ENCODE measurements around the gene LDB2. TPM values are rescaled to one million over a fixed set of nuclear protein-coding genes. Genes with fewer than 3 reads are reported as not detected.

The LDB2 gene
- total and polyA plus RNA-seq, 11 donors: 9.5 to 38.7 (median 26.3) TPM

DNA sequence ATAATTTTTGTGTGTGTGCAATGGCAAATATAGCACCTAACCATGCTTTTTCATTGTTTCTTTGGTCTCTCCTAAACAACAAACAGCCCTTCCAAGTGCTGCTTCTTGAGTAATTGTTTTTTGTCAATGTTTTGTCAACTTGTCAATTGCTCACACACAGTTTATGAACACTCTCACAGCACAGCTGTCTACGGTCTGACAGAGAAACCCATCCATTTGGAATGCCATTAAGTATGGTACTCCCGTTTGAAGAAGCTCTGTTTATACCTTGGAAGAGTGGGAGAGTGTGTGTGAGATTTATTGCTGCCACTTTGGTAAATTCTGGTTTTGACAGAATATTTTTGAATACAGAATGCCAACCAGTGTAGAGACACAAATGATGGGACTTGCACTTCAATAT is 254.6 kb downstream of the LDB2 start:
- no peak for DNase-seq
- ATAC-seq: no peak
- no peak overlapping the region for H3K4me3 ChIP-seq
- intact Hi-C loops (cut with DNase I): loop anchor here in 1 of 10 donors (10.0 kb wide), 1 partner anchor 681 kb away; no protein-coding TSS in a partner anchor
- no peak for TF ChIP-seq POLR2A (IDR thresholded peaks at IDR 0.05)
- TF ChIP-seq, protein P1, sequence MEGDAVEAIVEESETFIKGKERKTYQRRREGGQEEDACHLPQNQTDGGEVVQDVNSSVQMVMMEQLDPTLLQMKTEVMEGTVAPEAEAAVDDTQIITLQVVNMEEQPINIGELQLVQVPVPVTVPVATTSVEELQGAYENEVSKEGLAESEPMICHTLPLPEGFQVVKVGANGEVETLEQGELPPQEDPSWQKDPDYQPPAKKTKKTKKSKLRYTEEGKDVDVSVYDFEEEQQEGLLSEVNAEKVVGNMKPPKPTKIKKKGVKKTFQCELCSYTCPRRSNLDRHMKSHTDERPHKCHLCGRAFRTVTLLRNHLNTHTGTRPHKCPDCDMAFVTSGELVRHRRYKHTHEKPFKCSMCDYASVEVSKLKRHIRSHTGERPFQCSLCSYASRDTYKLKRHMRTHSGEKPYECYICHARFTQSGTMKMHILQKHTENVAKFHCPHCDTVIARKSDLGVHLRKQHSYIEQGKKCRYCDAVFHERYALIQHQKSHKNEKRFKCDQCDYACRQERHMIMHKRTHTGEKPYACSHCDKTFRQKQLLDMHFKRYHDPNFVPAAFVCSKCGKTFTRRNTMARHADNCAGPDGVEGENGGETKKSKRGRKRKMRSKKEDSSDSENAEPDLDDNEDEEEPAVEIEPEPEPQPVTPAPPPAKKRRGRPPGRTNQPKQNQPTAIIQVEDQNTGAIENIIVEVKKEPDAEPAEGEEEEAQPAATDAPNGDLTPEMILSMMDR (IDR thresholded peaks at IDR 0.05): no peak
- H3K4me1 ChIP-seq: peaks cover 0 to 11% (median 0%) of the 10 kb centered on the region in 12 donors
- 80 to 91% (median 83%) methylated on average over 2 of the region's 2 CpGs for WGBS, 4 donors
- no peak overlapping the region for H3K27ac ChIP-seq
- no peaks in the 10 kb centered on the region for H3K27me3 ChIP-seq
- H3K36me3 ChIP-seq: no peaks in the 10 kb centered on the region
- no peaks in the 10 kb centered on the region for H3K9me3 ChIP-seq

DNA sequence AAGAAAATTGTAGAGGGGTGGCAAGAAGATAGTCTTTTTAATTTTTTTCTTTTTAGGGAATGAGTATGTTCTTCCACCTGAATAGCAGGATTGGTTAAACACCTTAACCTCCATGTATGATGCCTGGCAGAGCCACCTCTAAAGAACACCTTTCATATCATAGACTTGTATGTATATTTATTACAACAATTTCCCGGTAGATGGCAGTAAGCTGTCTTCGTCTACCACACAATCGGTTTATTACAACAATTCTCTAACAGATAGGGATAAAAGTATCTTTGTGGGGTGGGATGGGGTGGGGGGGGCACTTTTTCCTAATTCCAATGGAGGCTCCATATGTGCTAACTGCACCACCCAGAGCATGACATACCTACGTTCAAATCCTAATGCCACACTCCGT is 255.5 kb downstream of the LDB2 start:
- peaks cover 0 to 11% (median 0%) of the 10 kb centered on the region in 12 donors for H3K4me1 ChIP-seq
- no peak for TF ChIP-seq POLR2A (IDR thresholded peaks at IDR 0.05)
- TF ChIP-seq, protein P1 (IDR thresholded peaks at IDR 0.05): peak in 1 of 12 donors; percentile 14
- ATAC-seq (no peak), DNase-seq (no peak)
- no peak overlapping the region for H3K4me3 ChIP-seq
- no peaks in the 10 kb centered on the region for H3K27me3 ChIP-seq
- intact Hi-C loops (cut with DNase I): loop anchor here in 1 of 10 donors (10.0 kb wide), 1 partner anchor 682 kb away; no protein-coding TSS in a partner anchor
- no peaks in the 10 kb centered on the region for H3K9me3 ChIP-seq
- H3K27ac ChIP-seq: no peak overlapping the region
- WGBS, 4 donors: 76 to 89% (median 88%) methylated on average over 5 of the region's 5 CpGs
- H3K36me3 ChIP-seq: no peaks in the 10 kb centered on the region

DNA sequence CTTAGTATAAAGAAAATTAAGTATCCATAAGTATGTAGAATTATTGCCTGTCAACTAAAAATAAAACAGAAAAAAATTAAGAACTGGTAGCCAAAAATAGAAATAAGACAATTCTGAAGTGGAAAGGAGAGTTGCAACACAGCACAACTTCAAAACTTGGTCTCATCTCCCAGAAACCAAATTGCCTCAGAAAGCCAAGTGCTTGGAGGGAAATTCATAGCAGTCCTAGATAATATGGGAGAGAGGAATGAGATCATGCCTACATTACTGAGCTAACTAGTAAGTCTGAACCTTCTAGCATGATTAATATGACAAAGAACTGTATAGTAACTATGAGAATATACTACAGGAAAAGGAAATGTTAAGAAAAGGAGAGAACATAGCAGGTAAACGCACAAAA is 256.5 kb downstream of the LDB2 start:
- DNase-seq (no peak), ATAC-seq (peak in 2 of 4 donors; percentile 18 to 47)
- Histone ChIP-seq H3K36me3 (no peaks in the 10 kb centered on the region), H3K9me3 (no peaks in the 10 kb centered on the region), H3K27ac (no peak overlapping the region), H3K27me3 (no peaks in the 10 kb centered on the region), H3K4me1 (peaks cover 0 to 11% (median 0%) of the 10 kb centered on the region in 12 donors), H3K4me3 (no peak overlapping the region)
- TF ChIP-seq, protein P1 (IDR thresholded peaks at IDR 0.05): no peak
- no peak for TF ChIP-seq POLR2A (IDR thresholded peaks at IDR 0.05)
- WGBS, 4 donors: 41 to 54% (median 51%) methylated on average over 1 of the region's 1 CpG
- intact Hi-C loops (cut with DNase I): loop anchor here in 1 of 10 donors (10.0 kb wide), 1 partner anchor 683 kb away; no protein-coding TSS in a partner anchor

- Histone ChIP-seq H3K4me3 (no peak overlapping the region), H3K4me1 (peaks cover 0 to 14% (median 0%) of the 10 kb centered on the region in 12 donors), H3K27me3 (no peaks in the 10 kb centered on the region), H3K27ac (no peak overlapping the region), H3K36me3 (no peaks in the 10 kb centered on the region), H3K9me3 (peaks cover 0 to 18% (median 4%) of the 10 kb centered on the region in 12 donors)
- 68 to 80% (median 75%) methylated on average over 4 of the region's 4 CpGs for WGBS, 4 donors
- TF ChIP-seq, protein P1 (IDR thresholded peaks at IDR 0.05): no peak
- TF ChIP-seq POLR2A (IDR thresholded peaks at IDR 0.05): no peak
- intact Hi-C loops (cut with DNase I): no loop called here
- no peak for DNase-seq
- ATAC-seq: peak in 1 of 4 donors; percentile 29
These were observed 261.4 kb downstream of the LDB2 start for GRCh38 chr4:16636912-16637630.

All from heart left ventricle (tissue), 16 donors.